Upper lobe of left lung (tissue), 4 donors: Measurements from ENCODE around the gene EFNA1.

Experiments
- CTCF ChIP-seq, 6 experiments: fragments of 450-650 bp in 4 of 6; fragments of 200-600 bp in 2 of 6; sonication (generic) in 2 of 6; IDR thresholded peaks; one replicate each; pipeline ENCODE4 v1.5.1; 2016 to 2019; ENCODE audit warnings: antibody characterized with exemption in 6 of 6
- POLR2A ChIP-seq, 4 donors: fragments of 450-650 bp; IDR thresholded peaks; one replicate each; pipeline ENCODE4 v1.5.1; 2016 to 2017; ENCODE audit warnings: antibody characterized with exemption in 4 of 4, mild to moderate bottlenecking in 2 of 4

- TF ChIP-seq POLR2A (IDR thresholded peaks at IDR 0.05) (no peak), CTCF (IDR thresholded peaks at IDR 0.05) (no peak)
Observed at GRCh38 chr1:155080312-155081228, 47.1 kb upstream of the EFNA1 start.
